T-helper 17 cell (primary cell): ENCODE results near the gene GBX2. TPM values are rescaled to one million over a fixed set of nuclear protein-coding genes. Genes with fewer than 3 reads are reported as not detected.
A peak's percentile ranks its signal among the peaks of the same experiment; 100 is the strongest.

Experiments used
- ATAC-seq: fragments of 150-1000 bp; cut with Tn5 transposase; 2 replicates; pipeline ENCODE4 v1.10.0; 2021; ENCODE audit warnings: mild to moderate bottlenecking, moderate library complexity
- DNase-seq, 3 donors: peaks; one replicate each; pipeline versions ENCODE4 v3.0.0 to v3.0.0-alpha.2; 2020 to 2021
- H3K9me3 ChIP-seq: one replicate; pipeline ENCODE4 v1.7.0; 2013; ENCODE audit warnings: low read length, mild to moderate bottlenecking; ENCODE audit not compliant: control insufficient read depth, poor library complexity, severe bottlenecking
- H3K27ac Mint-ChIP-seq: one replicate; pipeline ENCODE4 v1.8.0; 2022; ENCODE audit warnings: mild to moderate bottlenecking, moderate library complexity, mixed read lengths
- H3K27me3 Mint-ChIP-seq: one replicate; pipeline ENCODE4 v1.8.0; 2022; ENCODE audit warnings: mixed read lengths
- H3K36me3 Mint-ChIP-seq: one replicate; pipeline ENCODE4 v1.8.0; 2022; ENCODE audit warnings: low read depth, mixed read lengths
- H3K4me1 Mint-ChIP-seq: one replicate; pipeline ENCODE4 v1.8.0; 2022; ENCODE audit warnings: mild to moderate bottlenecking, mixed read lengths
- H3K4me3 Mint-ChIP-seq: one replicate; pipeline ENCODE4 v1.8.0; 2022; ENCODE audit warnings: mild to moderate bottlenecking, moderate library complexity, mixed read lengths
- total RNA-seq, 4 donors: library from RNA in 2 of 4; stranded (reverse) in 2 of 4; gene quantifications; one replicate each; pipeline ENCODE4 v1.2.3 and lab custom pipeline; 2022 to 2026

Gene GBX2
- total RNA-seq, 2 donors from 2014 or later: not detected

GRCh38 chr2:236177967-236178889 is 10.0 kb upstream of the GBX2 start:
- no peaks in the 10 kb centered on the region for H3K9me3 ChIP-seq
- H3K4me1 Mint-ChIP-seq: peaks cover 15% of the 10 kb centered on the region
- H3K27ac Mint-ChIP-seq: peak overlapping the region; percentile 37
- peaks cover 66% of the 10 kb centered on the region for H3K27me3 Mint-ChIP-seq
- no peaks in the 10 kb centered on the region for H3K36me3 Mint-ChIP-seq
- DNase-seq (peak in 1 of 3 donors; percentile 32), ATAC-seq (peak; percentile 50)
- H3K4me3 Mint-ChIP-seq: peak overlapping the region; percentile 15

- Mint-ChIP-seq H3K4me1 (peaks cover 15% of the 10 kb centered on the region), H3K36me3 (no peaks in the 10 kb centered on the region), H3K4me3 (no peak overlapping the region), H3K27me3 (peaks cover 59% of the 10 kb centered on the region), H3K27ac (no peak overlapping the region)
- no peaks in the 10 kb centered on the region for H3K9me3 ChIP-seq
- DNase-seq: no peak
- ATAC-seq: peak; percentile 36
Measured at GRCh38 chr2:236177604-236177966, 9.4 kb upstream of the GBX2 start.

- Mint-ChIP-seq H3K4me1 (peaks cover 17% of the 10 kb centered on the region), H3K4me3 (peak overlapping the region; percentile 56), H3K27ac (no peak overlapping the region), H3K27me3 (peaks cover 58% of the 10 kb centered on the region), H3K36me3 (no peaks in the 10 kb centered on the region)
- no peaks in the 10 kb centered on the region for H3K9me3 ChIP-seq
- ATAC-seq (no peak), DNase-seq (no peak)
Measured at GRCh38 chr2:236176951-236177350, 8.8 kb upstream of the GBX2 start.

GRCh38 chr2:236176417-236176816 is 8.2 kb upstream of the GBX2 start:
- Mint-ChIP-seq H3K4me1 (peaks cover 18% of the 10 kb centered on the region), H3K27me3 (peaks cover 63% of the 10 kb centered on the region), H3K36me3 (no peaks in the 10 kb centered on the region), H3K27ac (no peak overlapping the region), H3K4me3 (peak overlapping the region; percentile 56)
- ATAC-seq: no peak
- no peaks in the 10 kb centered on the region for H3K9me3 ChIP-seq
- no peak for DNase-seq

- no peaks in the 10 kb centered on the region for H3K36me3 Mint-ChIP-seq
- ATAC-seq: no peak
- H3K27ac Mint-ChIP-seq: no peak overlapping the region
- no peak for DNase-seq
- peaks cover 16% of the 10 kb centered on the region for H3K4me1 Mint-ChIP-seq
- no peak overlapping the region for H3K4me3 Mint-ChIP-seq
- no peaks in the 10 kb centered on the region for H3K9me3 ChIP-seq
- H3K27me3 Mint-ChIP-seq: peaks cover 63% of the 10 kb centered on the region
Measured at GRCh38 chr2:236175548-236176150, 7.5 kb upstream of the GBX2 start.

GRCh38 chr2:236173729-236174607 is 5.8 kb upstream of the GBX2 start:
- peaks cover 18% of the 10 kb centered on the region for H3K4me1 Mint-ChIP-seq
- no peaks in the 10 kb centered on the region for H3K9me3 ChIP-seq
- no peaks in the 10 kb centered on the region for H3K36me3 Mint-ChIP-seq
- H3K27ac Mint-ChIP-seq: no peak overlapping the region
- no peak overlapping the region for H3K4me3 Mint-ChIP-seq
- ATAC-seq (no peak), DNase-seq (no peak)
- peaks cover 70% of the 10 kb centered on the region for H3K27me3 Mint-ChIP-seq

- peaks cover 71% of the 10 kb centered on the region for H3K27me3 Mint-ChIP-seq
- DNase-seq (no peak), ATAC-seq (no peak)
- H3K36me3 Mint-ChIP-seq: no peaks in the 10 kb centered on the region
- H3K4me1 Mint-ChIP-seq: peaks cover 16% of the 10 kb centered on the region
- H3K27ac Mint-ChIP-seq: no peak overlapping the region
- no peak overlapping the region for H3K4me3 Mint-ChIP-seq
- no peaks in the 10 kb centered on the region for H3K9me3 ChIP-seq
Measured at GRCh38 chr2:236173036-236173728, 5.0 kb upstream of the GBX2 start.

GRCh38 chr2:236172255-236173035 is 4.3 kb upstream of the GBX2 start:
- peaks cover 71% of the 10 kb centered on the region for H3K27me3 Mint-ChIP-seq
- DNase-seq (no peak), ATAC-seq (no peak)
- peak overlapping the region; percentile 36 for H3K4me3 Mint-ChIP-seq
- no peaks in the 10 kb centered on the region for H3K9me3 ChIP-seq
- no peaks in the 10 kb centered on the region for H3K36me3 Mint-ChIP-seq
- no peak overlapping the region for H3K27ac Mint-ChIP-seq
- peaks cover 14% of the 10 kb centered on the region for H3K4me1 Mint-ChIP-seq

- ATAC-seq: no peak
- Mint-ChIP-seq H3K4me3 (peak overlapping the region; percentile 36), H3K36me3 (no peaks in the 10 kb centered on the region), H3K27me3 (peaks cover 70% of the 10 kb centered on the region), H3K27ac (no peak overlapping the region), H3K4me1 (peaks cover 17% of the 10 kb centered on the region)
- no peaks in the 10 kb centered on the region for H3K9me3 ChIP-seq
- no peak for DNase-seq
Measured at GRCh38 chr2:236171680-236172254, 3.6 kb upstream of the GBX2 start.

GRCh38 chr2:236171181-236171679 is 3.0 kb upstream of the GBX2 start:
- Mint-ChIP-seq H3K4me3 (no peak overlapping the region), H3K36me3 (no peaks in the 10 kb centered on the region), H3K27me3 (peaks cover 70% of the 10 kb centered on the region)

GRCh38 chr2:236170590-236171165 is 2.5 kb upstream of the GBX2 start:
- Mint-ChIP-seq H3K27me3 (peaks cover 70% of the 10 kb centered on the region), H3K36me3 (no peaks in the 10 kb centered on the region), H3K4me3 (no peak overlapping the region), H3K4me1 (peaks cover 21% of the 10 kb centered on the region), H3K27ac (no peak overlapping the region)
- ATAC-seq (no peak), DNase-seq (no peak)
- no peaks in the 10 kb centered on the region for H3K9me3 ChIP-seq

More at GRCh38 chr2:236171181-236171679, 3.0 kb upstream of the GBX2 start:
- ATAC-seq: no peak
- Mint-ChIP-seq H3K27ac (no peak overlapping the region), H3K4me1 (peaks cover 20% of the 10 kb centered on the region)
- no peak for DNase-seq
- no peaks in the 10 kb centered on the region for H3K9me3 ChIP-seq
